NCI-H82 (cell line): ENCODE measurements around the gene AMOTL2.
A peak's percentile ranks its signal among the peaks of the same experiment; 100 is the strongest.

Source experiments
- DNase-seq: peaks from one replicate; lab custom pipeline; 2025; lab: John Stamatoyannopoulos, UW

The AMOTL2 gene

DNA sequence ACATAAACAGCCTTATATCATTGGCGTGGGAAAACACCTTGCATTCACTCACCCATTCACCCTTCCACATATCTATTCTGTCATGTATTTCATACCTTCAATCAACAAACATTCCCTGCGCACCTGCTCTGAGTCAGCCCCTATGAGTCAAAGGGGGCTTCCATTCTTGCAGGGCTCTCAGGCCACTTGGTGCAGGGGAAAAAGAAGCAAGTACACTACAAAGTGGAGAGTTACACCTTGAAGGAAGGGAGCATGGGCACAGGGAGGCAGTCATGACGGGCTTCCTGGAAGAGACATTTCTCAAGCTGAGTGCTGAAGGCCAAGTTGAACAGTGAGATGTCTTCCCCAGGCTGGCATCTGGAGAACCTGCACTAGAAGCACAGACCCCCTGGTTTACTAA is 4.6 kb upstream of the AMOTL2 start:
- no peak for DNase-seq

DNA sequence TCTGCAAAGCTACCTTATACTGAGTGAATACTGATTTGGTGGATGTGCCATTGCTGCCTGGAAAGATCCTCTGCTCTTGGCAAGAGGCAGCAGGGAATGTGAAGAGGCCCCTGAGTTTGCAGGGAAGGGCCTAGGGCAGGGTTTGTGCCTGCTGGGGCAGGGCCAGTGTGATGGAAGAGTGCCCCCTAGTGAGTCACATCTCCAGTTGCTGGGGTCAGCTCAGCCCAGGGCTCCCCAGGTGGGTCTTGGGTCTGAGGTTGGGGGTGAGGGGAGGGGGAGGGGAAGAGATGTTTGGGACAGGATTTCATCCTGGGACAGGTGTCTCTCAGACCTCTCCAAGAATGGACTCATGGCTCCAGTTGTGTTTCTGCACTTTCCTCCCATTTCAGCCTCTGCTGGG is 4.1 kb upstream of the AMOTL2 start:
- peak; percentile 62 for DNase-seq

- DNase-seq = no peak
Measured at GRCh38 chr3:134377896-134378295, 3.6 kb upstream of the AMOTL2 start.

DNA sequence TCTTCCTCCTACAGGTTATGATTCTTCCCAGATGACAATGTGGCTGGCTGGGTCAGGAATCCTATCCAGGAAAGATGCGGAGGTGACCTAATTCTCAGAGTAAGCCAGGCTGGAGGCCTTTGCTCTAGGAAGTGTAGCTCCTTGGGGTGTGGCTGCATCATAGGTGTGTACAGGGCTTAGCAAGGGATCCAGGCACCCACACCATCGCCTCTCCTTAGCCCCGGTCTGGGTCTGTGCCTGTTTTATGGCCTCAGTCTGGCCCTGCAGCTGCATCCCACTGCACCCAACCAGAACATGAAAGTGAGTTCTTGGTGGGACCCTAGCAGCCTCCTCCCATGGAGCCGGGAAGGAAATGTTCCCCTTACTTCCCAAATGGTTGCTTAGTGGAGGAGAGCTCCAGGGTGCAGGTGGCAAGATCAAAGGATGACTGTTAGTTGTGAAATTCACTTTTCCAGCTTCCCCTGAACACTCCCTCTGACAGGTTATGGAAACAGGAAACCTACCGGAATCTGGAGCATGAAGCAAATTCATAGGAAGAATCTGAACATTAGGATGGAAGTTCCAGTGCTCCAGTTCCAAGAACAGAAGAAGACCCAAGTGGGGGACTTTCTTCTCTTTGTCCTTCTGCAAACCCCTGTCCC is 2.7 kb upstream of the AMOTL2 start:
- DNase-seq = no peak

- no peak for DNase-seq
Measured at GRCh38 chr3:134376385-134376765, 2.1 kb upstream of the AMOTL2 start.

- no peak for DNase-seq
Measured at GRCh38 chr3:134375582-134376384, 1.5 kb upstream of the AMOTL2 start.

GRCh38 chr3:134374791-134375581 is 739 bp upstream of the AMOTL2 start:
- DNase-seq = peak; percentile 77

DNA sequence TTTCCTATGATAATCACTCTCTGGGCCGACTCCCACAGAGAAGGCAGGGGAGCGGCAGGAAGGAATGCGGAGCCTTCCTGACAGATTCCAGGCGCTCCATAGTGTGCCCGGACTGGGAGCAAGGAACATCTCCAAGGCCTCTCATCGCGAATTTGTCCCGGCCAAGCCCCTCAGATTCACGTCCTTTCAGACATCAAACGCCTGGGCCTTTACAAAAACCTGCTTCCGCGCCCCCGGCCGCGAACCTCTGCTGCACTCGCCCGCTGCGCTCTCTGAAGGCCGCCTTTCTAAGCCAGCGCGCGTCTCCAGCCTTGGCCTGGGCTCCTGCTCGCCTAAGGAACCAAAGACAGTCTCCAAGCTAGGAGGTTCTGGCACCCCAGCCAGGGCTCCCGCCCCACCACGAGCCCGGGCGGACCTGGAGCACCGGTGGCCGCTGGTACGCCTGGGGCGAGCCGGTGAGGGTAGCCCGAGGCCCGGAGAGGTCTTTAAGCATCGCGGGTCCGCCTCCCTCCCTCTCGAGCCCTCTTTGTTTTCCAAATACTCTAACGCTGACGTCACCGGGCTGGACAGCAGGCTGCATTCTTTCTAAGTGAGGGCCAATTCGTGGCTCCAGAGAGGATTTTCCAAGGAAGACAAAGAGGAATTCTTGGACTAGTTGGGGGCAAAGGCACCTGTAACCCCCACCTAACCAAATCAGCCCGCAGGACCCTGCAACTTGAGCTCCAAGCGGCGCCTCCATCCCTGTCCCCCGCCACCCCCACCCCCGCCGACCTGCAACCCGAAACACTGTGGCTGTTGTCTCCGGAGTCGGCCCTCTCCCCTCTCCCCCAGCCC is 759 bp downstream of the AMOTL2 start:
- DNase-seq = peak; percentile 84

DNA sequence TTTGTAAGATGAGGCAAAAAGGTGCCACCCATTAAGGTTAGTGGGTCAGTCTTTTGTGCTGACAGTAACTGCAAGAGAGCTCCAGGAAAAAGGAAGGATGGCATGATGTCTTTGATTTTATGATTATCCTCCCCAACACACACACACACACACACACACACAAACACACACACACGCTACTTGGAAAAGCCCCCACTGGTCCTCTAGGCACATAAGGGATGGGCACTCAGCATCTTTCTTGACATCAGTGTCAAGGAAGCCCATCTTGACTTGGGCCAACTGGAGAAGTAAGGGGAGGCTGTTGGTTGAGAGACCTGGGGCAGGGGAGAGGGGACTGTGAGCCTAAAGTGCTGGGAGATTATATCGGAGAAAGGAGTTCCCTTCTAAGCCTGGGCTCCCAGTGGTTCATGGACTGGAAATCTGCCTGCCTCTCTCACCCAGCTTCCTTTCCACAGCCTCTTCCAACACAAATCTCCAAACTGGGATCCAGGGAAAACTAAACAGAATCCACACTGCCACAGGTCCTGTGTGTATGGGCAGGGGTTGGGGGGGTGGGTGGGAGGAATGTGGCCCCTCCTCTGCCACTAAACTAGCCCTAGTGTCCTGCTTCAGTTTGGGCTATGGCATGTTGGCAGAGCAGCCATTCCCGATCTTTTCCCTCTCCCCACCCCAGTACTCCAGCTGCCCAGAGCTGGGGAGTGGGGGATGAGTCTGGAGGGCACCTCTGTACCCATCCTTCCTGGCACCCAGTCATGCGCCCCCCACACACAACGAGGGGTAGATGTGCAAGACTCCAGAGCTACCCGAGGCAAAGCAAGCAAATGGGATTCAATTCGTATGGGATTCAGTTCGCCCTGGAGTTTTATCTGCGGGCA is 1.6 kb downstream of the AMOTL2 start:
- DNase-seq = peak; percentile 33

DNA sequence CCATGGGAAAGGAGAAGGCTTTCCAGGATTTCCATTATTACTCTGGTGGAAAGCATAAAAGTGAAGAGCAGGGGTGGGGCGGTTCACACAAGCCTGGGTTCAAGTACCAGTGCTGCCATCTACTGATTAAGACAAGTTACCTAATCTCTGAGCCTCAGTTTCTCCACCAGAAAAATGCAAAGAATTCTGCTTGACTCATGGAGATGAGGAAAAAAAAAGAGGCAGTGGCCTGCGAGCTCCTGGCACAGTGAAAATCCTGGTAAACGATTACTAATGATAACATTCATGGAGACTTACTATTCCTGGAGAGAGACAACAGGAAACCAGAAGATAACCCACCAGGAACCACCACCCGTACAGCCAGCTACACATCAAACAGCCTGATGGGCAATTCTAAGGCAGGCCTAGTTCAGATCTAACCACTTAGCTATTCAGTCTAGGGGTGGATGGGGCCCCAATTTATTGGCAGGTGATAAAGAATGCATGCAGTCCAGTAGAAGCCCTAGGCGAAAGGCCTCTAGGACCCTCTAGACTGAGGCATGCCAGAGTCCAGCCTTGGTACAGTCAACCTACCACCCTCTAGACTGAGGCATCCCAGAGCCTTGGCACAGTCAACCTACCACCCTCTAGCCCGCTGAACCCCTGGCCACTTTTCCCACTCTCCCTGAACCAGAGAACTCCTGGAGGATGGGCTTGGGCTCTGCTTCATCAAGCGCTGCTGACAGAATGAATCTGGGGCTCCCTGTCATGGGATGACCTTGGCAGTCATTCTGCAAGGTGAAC is 2.5 kb downstream of the AMOTL2 start:
- DNase-seq = no peak

- DNase-seq = no peak
Measured at GRCh38 chr3:134370611-134371531, 3.4 kb downstream of the AMOTL2 start.

- DNase-seq = no peak
Measured at GRCh38 chr3:134369861-134370596, 4.2 kb downstream of the AMOTL2 start.

GRCh38 chr3:134369231-134369741 is 5.0 kb downstream of the AMOTL2 start:
- no peak for DNase-seq

DNA sequence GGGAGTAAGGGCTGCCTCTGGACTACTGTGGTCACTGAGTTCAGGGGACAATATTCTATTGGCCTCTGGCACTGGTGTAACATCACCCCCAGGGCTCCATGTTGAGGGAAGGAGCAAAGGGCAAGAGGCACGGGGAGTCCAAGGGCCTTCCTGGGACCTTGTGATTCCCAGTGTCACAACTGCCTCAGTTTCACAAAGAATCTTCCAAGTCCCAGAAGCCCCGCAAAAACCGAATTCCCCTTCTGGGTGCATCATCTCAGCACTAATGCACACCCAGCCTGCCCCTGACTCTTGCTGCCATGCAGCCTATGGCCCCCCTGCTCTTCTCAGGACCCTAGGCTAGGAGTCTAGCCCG is 5.5 kb downstream of the AMOTL2 start:
- no peak for DNase-seq

DNA sequence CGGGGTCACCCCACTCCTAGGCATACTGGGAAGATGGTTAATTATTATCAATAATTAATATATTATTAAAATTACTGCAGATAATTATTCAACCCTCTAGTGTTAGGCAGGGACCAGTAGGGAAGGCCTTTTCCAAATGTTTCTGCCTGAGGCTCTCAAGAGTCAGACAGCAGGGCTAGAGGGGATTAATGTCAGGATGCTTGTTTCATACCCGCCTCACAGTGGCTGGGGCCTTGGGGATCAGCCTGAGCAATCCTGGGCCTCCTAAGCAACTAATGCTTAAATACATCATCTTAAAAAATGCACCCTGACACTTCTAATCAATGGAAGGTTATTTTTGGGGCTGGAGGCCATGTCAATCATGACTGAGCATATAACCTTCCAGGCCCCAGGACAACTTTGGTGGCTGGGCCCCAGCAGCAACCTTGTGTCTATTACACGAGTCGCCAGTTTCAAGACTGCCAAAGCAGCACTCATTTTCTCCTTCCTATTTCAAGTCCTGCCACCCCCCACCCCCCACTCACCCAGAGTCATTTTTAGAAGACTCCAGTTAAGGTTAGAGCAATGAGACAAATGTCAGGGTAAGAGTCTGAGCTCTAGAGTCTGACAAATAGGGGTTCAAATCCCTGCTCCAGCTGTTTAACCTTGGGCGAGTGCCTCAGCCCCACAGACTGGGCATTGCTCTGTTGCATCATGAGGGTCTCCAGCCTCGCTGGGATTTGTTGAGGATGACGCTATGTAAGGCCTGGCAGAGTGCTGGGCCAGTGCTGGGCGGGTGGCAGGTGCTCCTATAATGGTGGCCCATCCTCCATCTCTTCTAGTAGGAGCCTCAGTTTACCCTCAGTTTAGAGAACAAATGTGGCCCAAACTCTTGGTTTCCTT is 6.1 kb downstream of the AMOTL2 start:
- peak; percentile 77 for DNase-seq

GRCh38 chr3:134366928-134367811 is 7.1 kb downstream of the AMOTL2 start:
- DNase-seq = no peak
